GM21390 (cell line): ENCODE data around the gene FAM72D.
"Not testable (repeated sequence)": the region's sequence is repeated elsewhere in the genome, so short reads cannot be mapped to it uniquely, and the experiment has no call there.

Experiments used
- ATAC-seq: cut with Tn5 transposase; IDR thresholded peaks from one replicate; pipeline ENCODE4 v1.9.1; 2021; ENCODE audit not compliant: unreplicated experiment

Gene FAM72D

GRCh38 chr1:145082483-145083255, 13.1 kb upstream of the FAM72D start:
- not testable (repeated sequence) for ATAC-seq

DNA sequence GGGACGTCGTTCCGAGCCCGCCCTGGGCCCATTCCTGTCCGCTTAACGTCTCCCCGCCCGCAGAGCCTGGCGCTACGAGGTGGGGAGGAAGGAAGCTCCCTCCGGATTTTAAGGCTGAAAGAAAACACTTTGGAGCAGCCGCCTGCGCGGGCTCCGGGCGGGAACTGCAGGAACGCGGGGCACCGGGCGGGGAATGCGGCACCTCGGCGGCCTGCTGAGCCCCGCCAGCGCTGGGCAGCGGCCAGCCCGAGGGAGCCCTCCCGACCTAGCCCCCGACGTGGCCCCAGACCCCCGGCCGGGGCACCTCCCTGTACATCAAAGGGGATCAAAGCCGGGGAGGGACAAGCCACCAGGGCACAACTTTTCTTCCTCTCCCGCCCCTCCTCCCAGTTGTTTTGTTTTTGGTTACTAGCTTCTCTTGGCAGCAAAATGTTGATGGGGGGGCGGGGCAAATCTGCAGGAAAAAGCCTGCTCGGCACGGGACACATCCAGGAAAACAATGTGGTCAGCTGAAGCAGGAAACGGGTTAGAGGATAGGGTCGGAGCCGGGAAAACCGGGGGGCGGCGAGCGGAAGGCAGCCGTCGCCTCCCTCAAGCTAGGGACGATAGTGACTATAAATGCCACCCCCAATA, 2.1 kb upstream of the FAM72D start:
- not testable (repeated sequence) for ATAC-seq

- peak; percentile 5 for ATAC-seq
Observed at GRCh38 chr1:145094655-145095211, 1.0 kb upstream of the FAM72D start.

DNA sequence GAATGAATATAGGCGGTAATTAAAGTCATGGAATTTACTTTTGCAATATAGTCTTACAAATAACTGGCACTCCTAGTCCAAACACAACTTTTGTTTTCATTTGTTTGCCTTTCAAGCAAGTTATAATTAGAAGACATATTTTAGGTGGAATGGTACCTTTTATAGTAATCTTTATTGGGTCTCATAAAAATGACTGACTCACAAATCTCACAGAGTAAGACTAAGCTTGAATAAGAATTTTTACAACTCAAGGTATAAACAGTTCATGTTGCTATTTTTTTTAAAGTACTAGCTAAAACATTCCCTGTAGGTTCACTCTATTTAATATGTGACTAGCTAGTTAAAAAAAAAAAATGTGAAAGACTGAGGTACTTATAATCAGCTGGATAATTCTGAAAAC, 6.0 kb downstream of the FAM72D start:
- not testable (repeated sequence) for ATAC-seq

DNA sequence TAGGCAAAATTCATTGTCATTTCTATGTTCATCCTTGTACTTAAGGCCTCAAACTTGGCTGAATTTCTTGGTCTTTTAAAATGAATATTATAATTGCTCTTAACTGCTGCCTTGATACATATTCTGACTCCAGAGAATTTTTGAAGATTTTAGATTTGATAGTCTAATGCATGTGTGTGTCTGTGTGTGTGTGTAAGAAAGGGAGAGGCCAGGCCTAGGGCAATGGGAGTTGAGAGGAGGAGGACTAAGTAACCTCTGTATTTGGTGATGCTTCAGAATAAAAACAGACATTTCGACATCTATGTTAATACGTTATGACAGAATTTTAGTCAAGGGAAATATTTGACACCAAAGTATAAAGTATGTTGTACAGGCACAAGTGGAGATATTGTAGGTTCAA, 7.5 kb downstream of the FAM72D start:
- not testable (repeated sequence) for ATAC-seq

DNA sequence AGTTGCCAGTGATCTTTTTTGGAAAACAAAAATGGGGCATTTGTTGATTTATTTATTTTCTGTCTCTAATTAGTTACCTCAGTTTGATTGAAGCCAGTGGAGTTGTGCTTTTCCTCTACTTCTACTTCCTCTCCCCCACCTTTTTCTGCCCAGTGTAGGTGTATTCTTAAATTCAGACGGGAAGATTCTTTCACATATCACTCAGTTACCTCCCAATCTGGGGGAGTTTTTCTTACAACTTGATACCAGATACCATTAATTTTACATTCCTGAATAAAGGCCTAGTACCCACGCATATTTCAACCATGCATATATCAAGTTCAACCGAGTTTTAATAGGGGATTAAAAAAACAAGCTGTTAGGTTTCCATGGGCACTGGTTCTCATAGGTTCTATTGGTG, 15.9 kb downstream of the FAM72D start:
- ATAC-seq = not testable (repeated sequence)

GRCh38 chr1:145112703-145113102, 16.9 kb downstream of the FAM72D start:
- not testable (repeated sequence) for ATAC-seq

- not testable (repeated sequence) for ATAC-seq
Observed at GRCh38 chr1:145114560-145115057, 18.8 kb downstream of the FAM72D start.

- not testable (repeated sequence) for ATAC-seq
Observed at GRCh38 chr1:145115587-145116493, 20.1 kb downstream of the FAM72D start.

DNA sequence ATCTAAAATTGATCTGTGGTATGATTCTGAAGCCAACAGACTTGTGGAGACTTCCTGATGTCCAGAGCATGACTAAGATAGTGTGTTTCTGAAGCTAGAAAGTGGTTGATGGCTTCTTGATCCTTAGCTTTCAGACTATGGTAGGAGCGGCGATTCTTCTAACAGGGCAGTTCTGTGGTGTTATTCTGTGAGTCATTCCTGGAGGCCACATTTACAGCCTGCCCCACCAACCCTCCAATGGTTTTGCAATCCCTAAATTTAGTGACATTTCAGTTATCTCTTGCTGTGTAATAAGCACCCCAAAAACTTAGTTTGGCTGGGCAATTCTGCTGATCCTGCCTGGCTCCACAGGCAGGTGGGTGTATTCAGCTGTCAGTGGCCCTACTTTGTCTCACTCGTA, 24.1 kb downstream of the FAM72D start:
- ATAC-seq = not testable (repeated sequence)

DNA sequence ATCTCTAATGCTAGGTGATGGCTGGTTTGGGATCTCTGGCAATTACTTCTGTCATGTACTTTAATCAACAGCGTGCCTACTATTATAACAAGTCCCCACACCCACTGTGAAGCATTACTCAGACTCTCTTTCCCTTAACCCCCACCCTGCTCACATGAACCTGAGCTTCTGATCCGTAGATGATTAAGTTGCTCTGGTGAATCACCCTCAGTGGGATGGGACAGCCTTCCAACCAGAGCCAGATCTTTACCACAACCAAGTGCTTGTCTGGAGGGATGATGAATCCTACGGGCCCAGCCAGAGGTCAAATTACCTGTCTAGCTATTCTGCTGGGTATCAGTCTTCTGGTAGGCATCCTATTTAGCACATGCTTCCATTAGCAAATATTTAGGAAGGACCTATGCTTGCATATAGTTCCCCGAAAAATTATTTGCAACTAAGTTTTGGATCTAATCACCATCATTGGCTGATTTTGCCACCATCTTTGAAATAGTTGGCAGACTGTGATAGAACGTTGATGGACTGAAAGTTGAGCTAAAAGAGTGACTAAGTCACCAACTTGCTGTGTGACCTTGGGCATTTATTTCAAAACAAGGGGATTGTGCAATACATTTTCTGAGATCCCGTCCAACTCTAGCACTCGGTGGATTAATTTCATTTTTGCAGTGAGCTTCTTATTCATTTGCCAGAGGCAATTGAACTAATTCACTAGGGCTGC, 26.7 kb downstream of the FAM72D start:
- not testable (repeated sequence) for ATAC-seq

DNA sequence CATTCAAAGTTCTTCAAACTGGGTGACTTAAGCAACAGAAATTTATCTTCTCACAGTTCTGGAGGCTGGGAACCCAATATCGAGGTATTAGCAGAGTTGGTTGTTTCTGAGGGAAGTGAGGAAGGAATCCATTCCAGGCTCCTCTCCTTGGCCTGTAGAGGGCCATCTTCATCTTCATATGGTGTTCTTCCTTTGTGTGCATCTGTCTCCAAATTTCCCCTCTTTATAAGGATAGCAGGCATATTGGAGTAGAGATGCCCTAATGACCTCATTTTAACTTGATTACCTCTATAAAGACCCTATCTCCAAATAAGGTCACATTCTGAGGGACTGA, 27.3 kb downstream of the FAM72D start:
- ATAC-seq = not testable (repeated sequence)

DNA sequence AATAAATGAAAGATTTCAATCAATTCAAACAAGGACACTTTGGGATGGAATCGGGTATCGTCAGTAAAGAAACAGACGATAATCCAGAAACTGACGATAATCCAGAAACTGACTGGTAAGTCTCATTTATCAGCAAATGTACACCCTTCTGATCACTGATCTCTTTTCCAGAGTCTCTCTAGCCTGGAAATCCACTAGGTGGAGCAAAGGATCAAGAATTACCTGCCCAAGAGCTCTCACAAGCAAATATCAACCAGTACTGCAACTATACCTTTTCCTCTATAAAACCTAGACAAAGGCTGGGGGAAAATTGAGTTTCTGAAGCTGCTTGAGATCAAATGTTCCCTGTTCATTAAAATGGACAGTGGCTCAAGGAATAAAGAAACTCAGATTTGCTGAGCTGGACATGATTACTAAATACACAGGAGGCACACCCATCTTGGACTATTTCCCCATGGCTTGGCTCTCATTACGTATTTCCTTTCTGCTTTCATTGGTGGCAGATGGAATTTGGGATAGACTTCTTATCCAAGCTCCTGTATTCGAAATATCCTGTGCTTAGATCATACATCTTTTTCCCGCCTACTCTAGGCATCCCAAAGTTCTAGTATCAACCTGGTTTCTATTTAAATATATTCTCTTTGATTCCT, 28.3 kb downstream of the FAM72D start:
- not testable (repeated sequence) for ATAC-seq

GRCh38 chr1:145125112-145125511, 29.3 kb downstream of the FAM72D start:
- not testable (repeated sequence) for ATAC-seq

DNA sequence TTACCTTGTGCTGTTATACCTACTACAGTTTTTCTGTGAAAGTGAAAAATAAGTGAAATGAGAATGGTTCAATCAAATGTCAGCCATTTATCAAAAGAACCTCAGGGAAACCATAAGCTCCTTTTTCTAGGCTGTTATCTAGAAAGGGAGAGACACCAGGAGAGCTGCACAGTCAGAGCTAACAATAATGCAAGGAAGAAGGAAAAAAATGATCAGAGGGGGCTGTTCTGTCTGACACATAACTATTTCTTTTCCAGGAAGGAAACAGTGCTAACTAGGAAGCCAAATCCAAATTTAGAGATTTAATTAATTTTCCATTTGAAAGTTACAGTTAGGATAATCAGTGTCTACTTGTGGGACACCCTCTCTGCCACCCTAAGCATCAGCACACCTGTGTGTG, 31.4 kb downstream of the FAM72D start:
- not testable (repeated sequence) for ATAC-seq

GRCh38 chr1:145128697-145129469, 33.1 kb downstream of the FAM72D start:
- not testable (repeated sequence) for ATAC-seq

GRCh38 chr1:145134476-145134875, 38.7 kb downstream of the FAM72D start:
- not testable (repeated sequence) for ATAC-seq

DNA sequence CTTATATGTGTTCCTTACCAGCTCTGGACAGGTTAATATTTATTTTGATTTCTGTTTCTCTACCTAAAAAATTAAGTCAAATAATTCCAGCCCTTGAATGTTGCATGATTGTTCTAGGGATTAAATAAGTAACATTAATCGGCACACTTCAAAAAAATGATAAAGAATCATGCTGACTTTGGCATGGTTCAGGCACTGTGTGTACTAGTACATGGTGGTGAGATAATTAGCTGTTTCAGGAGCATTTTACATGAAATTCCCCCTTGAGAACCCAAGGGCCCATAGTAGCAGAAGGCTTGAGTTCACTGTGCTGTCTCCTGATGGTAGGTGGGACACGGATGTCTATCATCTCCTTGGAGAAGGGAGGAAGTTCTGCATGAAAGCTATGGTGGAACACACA, 44.8 kb downstream of the FAM72D start:
- ATAC-seq = not testable (repeated sequence)
